Breast epithelium (tissue), 4 donors: ENCODE measurements around the gene ALG8. TPM values are rescaled to one million over a fixed set of nuclear protein-coding genes. Genes with fewer than 3 reads are reported as not detected.

Source experiments
- DNase-seq, 2 donors: peaks; one replicate each; pipeline ENCODE4 v3.0.0-alpha.2; 2019; ENCODE audit warnings: low spot score in 2 of 2
- H3K27ac ChIP-seq, 2 donors: fragments of 200-600 bp; sonication (generic) in 1 of 2; one replicate each; pipeline ENCODE4 v1.5.1; 2016 to 2019; ENCODE audit warnings: mild to moderate bottlenecking in 1 of 2
- H3K27me3 ChIP-seq, 2 donors: fragments of 200-600 bp; sonication (generic) in 1 of 2; one replicate each; pipeline versions ENCODE4 v1.5.1 to v1.6.0; 2017 to 2019; ENCODE audit warnings: control low read depth in 1 of 2, mild to moderate bottlenecking in 1 of 2
- H3K36me3 ChIP-seq: fragments of 200-600 bp; one replicate; pipeline ENCODE4 v1.5.1; 2019
- H3K4me1 ChIP-seq, 2 donors: fragments of 200-600 bp; sonication (generic); one replicate each; pipeline ENCODE4 v1.5.1; 2016 to 2019; ENCODE audit warnings: control low read depth in 1 of 2
- H3K4me3 ChIP-seq, 3 donors: fragments of 200-600 bp; sonication (generic); 1 replicate in 2 of 3; 2 replicates in 1 of 3; pipeline ENCODE4 v1.5.1; 2016 to 2019; ENCODE audit warnings: mild to moderate bottlenecking in 3 of 3, moderate library complexity in 2 of 3
- H3K9me3 ChIP-seq, 2 donors: fragments of 200-600 bp; sonication (generic) in 1 of 2; one replicate each; pipeline ENCODE4 v1.5.1; 2016 to 2019; ENCODE audit warnings: control low read depth in 1 of 2
- CTCF ChIP-seq, 3 donors: fragments of 450-650 bp; IDR thresholded peaks; one replicate each; pipeline ENCODE4 v1.5.1; 2016 to 2017; ENCODE audit warnings: antibody characterized with exemption in 3 of 3, mild to moderate bottlenecking in 3 of 3, moderate library complexity in 3 of 3
- POLR2A ChIP-seq: fragments of 450-650 bp; IDR thresholded peaks from one replicate; pipeline ENCODE4 v1.6.1; 2016; ENCODE audit warnings: antibody characterized with exemption, mild to moderate bottlenecking, moderate library complexity
- POLR2AphosphoS5 ChIP-seq, 3 donors: sonication (generic); formaldehyde crosslinking; IDR thresholded peaks; one replicate each; pipeline ENCODE4 v1.6.1; 2017; ENCODE audit warnings: antibody characterized with exemption in 3 of 3
- intact Hi-C: fragments of 100-400 bp; cut with DNase I; formaldehyde crosslinking; loops from one replicate; pipeline ENCODE4 v1.15.1; 2023; ENCODE audit warnings: low total_unique reads
- total RNA-seq, 3 donors: library from RNA; depleted of rRNA; stranded (reverse); fragments of >200 nt; gene quantifications; one replicate each; pipeline ENCODE4 v1.1.0, GENCODE V29; 2016

ALG8 gene
- total RNA-seq, 3 donors from 2014 or later: 25.9 to 46.8 (median 36.7) TPM

GRCh38 chr11:78166855-78167469 lies 27.5 kb upstream of the ALG8 start:
- Histone ChIP-seq H3K4me3 (no peak overlapping the region), H3K27me3 (no peaks in the 10 kb centered on the region), H3K9me3 (no peaks in the 10 kb centered on the region), H3K36me3 (no peaks in the 10 kb centered on the region), H3K27ac (peak overlapping the region in 1 of 2 donors; percentile 12), H3K4me1 (no peaks in the 10 kb centered on the region)
- intact Hi-C loops: no loop called here
- no peak for TF ChIP-seq POLR2A
- no peak for TF ChIP-seq POLR2AphosphoS5 (IDR thresholded peaks at IDR 0.05)
- no peak for TF ChIP-seq CTCF (IDR thresholded peaks at IDR 0.05)
- no peak for DNase-seq

- Histone ChIP-seq H3K9me3 (no peaks in the 10 kb centered on the region), H3K27me3 (no peaks in the 10 kb centered on the region), H3K4me1 (no peaks in the 10 kb centered on the region), H3K36me3 (no peaks in the 10 kb centered on the region), H3K27ac (no peak overlapping the region), H3K4me3 (no peak overlapping the region)
- TF ChIP-seq POLR2A (no peak), CTCF (IDR thresholded peaks at IDR 0.05) (no peak), POLR2AphosphoS5 (IDR thresholded peaks at IDR 0.05) (no peak)
- DNase-seq: no peak
- intact Hi-C loops: loop anchor here (2.0 kb wide), 1 partner anchor 20 kb away; no protein-coding TSS in a partner anchor
These were observed 25.0 kb upstream of the ALG8 start for GRCh38 chr11:78164471-78164870.

GRCh38 chr11:78163828-78164227 lies 24.4 kb upstream of the ALG8 start:
- intact Hi-C loops: loop anchor here (2.0 kb wide), 1 partner anchor 19 kb away; no protein-coding TSS in a partner anchor
- no peak for TF ChIP-seq CTCF (IDR thresholded peaks at IDR 0.05)
- TF ChIP-seq POLR2AphosphoS5 (IDR thresholded peaks at IDR 0.05): no peak
- DNase-seq: no peak

GRCh38 chr11:78161962-78162371 lies 22.5 kb upstream of the ALG8 start:
- intact Hi-C loops: no loop called here
- Histone ChIP-seq H3K4me1 (no peaks in the 10 kb centered on the region), H3K9me3 (no peaks in the 10 kb centered on the region), H3K4me3 (no peak overlapping the region), H3K27me3 (no peaks in the 10 kb centered on the region), H3K27ac (no peak overlapping the region), H3K36me3 (no peaks in the 10 kb centered on the region)
- no peak for DNase-seq
- TF ChIP-seq POLR2A: no peak
- TF ChIP-seq POLR2AphosphoS5 (IDR thresholded peaks at IDR 0.05): no peak

More at GRCh38 chr11:78163828-78164227, 24.4 kb upstream of the ALG8 start:
- H3K4me1 ChIP-seq: no peaks in the 10 kb centered on the region
- H3K27ac ChIP-seq: no peak overlapping the region
- no peak overlapping the region for H3K4me3 ChIP-seq
- no peaks in the 10 kb centered on the region for H3K9me3 ChIP-seq
- no peaks in the 10 kb centered on the region for H3K27me3 ChIP-seq
- no peaks in the 10 kb centered on the region for H3K36me3 ChIP-seq

GRCh38 chr11:78161346-78161745 lies 21.9 kb upstream of the ALG8 start:
- H3K27me3 ChIP-seq: no peaks in the 10 kb centered on the region
- H3K36me3 ChIP-seq: no peaks in the 10 kb centered on the region
- H3K9me3 ChIP-seq: no peaks in the 10 kb centered on the region
- intact Hi-C loops: no loop called here
- no peaks in the 10 kb centered on the region for H3K4me1 ChIP-seq
- H3K27ac ChIP-seq: no peak overlapping the region
- no peak for DNase-seq
- H3K4me3 ChIP-seq: no peak overlapping the region
- TF ChIP-seq POLR2A (no peak), CTCF (IDR thresholded peaks at IDR 0.05) (no peak), POLR2AphosphoS5 (IDR thresholded peaks at IDR 0.05) (no peak)
